GM13976 (cell line): ENCODE data around the gene NCOA4.

Source experiments
- DNase-seq: peaks from one replicate; pipeline ENCODE4 v3.0.0; 2012; ENCODE audit warnings: low spot score
- CTCF ChIP-seq: IDR thresholded peaks from 2 replicates; pipeline ENCODE4 v1.5.1; 2012; ENCODE audit warnings: borderline replicate concordance, mild to moderate bottlenecking; ENCODE audit not compliant: insufficient read depth; ENCODE audit errors: extremely low read depth, missing control alignments, control extremely low read depth
- in situ Hi-C: fragments of 300-500 bp; cut with MboI; formaldehyde crosslinking; loops from one replicate; pipeline ENCODE4 v1.12.0; 2022; ENCODE audit warnings: low sequenced_read_pairs, mixed read lengths, inconsistent platforms; ENCODE audit not compliant: unreplicated experiment

NCOA4 gene

GRCh38 chr10:46073564-46073963 lies 43.1 kb upstream of the NCOA4 start:
- in situ Hi-C loops = no loop called here
- TF ChIP-seq CTCF = no peak
- DNase-seq = no peak

GRCh38 chr10:46070749-46071148 lies 40.3 kb upstream of the NCOA4 start:
- in situ Hi-C loops = no loop called here
- no peak for DNase-seq
- no peak for TF ChIP-seq CTCF

- TF ChIP-seq CTCF = no peak
- in situ Hi-C loops = no loop called here
- no peak for DNase-seq
These were observed 39.5 kb upstream of the NCOA4 start for GRCh38 chr10:46069771-46070463.

- no peak for TF ChIP-seq CTCF
- in situ Hi-C loops = no loop called here
- DNase-seq = no peak
These were observed 38.5 kb upstream of the NCOA4 start for GRCh38 chr10:46068905-46069304.

- no peak for DNase-seq
- TF ChIP-seq CTCF = no peak
- in situ Hi-C loops = no loop called here
These were observed 37.7 kb upstream of the NCOA4 start for GRCh38 chr10:46068117-46068516.

- in situ Hi-C loops = no loop called here
- DNase-seq = no peak
- TF ChIP-seq CTCF = no peak
These were observed 33.9 kb upstream of the NCOA4 start for GRCh38 chr10:46064269-46064817.
